HUES6 (cell line): ENCODE measurements around the gene CABP1.

Experiments used
- H3K27ac ChIP-seq: 2 replicates; pipeline ENCODE4 v1.7.0; 2013; ENCODE audit warnings: low read depth, mild to moderate bottlenecking, low read length, inconsistent platforms
- H3K27me3 ChIP-seq: 2 replicates; pipeline ENCODE4 v1.6.1; 2013; ENCODE audit warnings: low read length; ENCODE audit not compliant: control insufficient read depth, insufficient read depth
- H3K36me3 ChIP-seq: 2 replicates; pipeline ENCODE4 v1.6.1; 2013; ENCODE audit warnings: low read length; ENCODE audit not compliant: control insufficient read depth, insufficient read depth
- H3K4me1 ChIP-seq: 2 replicates; pipeline ENCODE4 v1.6.1; 2013; ENCODE audit warnings: low read length; ENCODE audit not compliant: control insufficient read depth, insufficient read depth
- H3K4me3 ChIP-seq: 2 replicates; pipeline ENCODE4 v1.5.1; 2013; ENCODE audit warnings: low read depth, low read length
- H3K9ac ChIP-seq: one replicate; pipeline ENCODE4 v1.6.1; 2013; ENCODE audit warnings: mild to moderate bottlenecking, low read length
- H3K9me3 ChIP-seq: 2 replicates; pipeline ENCODE4 v1.6.1; 2013; ENCODE audit warnings: low read depth, low read length; ENCODE audit not compliant: control insufficient read depth, insufficient read depth

The CABP1 gene

DNA sequence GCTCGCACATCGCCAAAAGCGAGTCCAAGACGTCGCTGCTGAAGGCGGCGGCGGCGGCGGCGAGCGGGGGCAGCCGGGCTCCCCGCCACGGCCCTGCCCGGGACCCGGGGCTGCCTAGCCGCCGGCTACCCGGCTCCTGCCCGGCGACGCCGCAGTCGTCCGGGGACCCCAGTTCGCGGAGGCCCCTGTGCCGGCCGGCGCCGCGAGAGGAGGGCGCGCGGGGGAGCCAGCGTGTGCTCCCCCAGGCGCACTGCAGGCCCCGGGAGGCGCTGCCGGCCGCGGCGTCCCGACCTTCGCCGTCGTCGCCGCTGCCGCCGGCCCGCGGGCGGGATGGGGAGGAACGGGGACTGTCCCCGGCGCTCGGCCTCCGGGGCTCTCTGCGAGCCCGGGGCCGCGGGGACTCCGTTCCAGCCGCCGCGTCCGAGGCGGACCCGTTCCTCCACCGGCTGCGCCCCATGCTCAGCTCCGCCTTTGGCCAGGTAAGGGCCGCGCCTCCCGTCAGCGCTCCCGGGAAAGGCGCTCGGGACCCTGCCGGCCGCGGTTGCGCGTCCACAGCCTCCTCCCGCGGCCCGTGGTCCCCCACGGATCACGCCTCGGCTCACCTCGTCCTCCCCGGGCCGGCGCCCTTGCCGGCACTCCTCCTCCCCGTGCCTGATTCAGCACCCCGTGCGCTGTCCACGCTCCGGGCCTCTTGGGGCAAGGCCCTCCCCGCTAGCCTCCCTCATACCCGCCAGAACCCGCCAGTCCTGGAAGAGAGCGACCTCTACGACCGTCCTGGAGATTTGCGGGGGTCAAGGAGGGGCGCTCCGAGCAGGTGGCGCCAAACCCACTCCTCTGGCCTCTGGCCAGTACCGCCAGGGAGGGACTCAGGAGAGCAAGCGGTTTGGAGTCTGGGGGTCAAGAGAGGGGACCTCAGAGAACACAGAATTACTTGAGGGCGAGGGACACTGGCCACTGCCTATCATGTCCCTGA lies 721 bp downstream of the CABP1 start:
- H3K9me3 ChIP-seq = no peaks in the 10 kb centered on the region
- H3K9ac ChIP-seq = peak overlapping the region; percentile 40
- H3K4me1 ChIP-seq = peaks cover 10% of the 10 kb centered on the region
- peak overlapping the region; percentile 59 for H3K4me3 ChIP-seq
- no peak overlapping the region for H3K27ac ChIP-seq
- H3K27me3 ChIP-seq = peaks cover 56% of the 10 kb centered on the region
- no peaks in the 10 kb centered on the region for H3K36me3 ChIP-seq

DNA sequence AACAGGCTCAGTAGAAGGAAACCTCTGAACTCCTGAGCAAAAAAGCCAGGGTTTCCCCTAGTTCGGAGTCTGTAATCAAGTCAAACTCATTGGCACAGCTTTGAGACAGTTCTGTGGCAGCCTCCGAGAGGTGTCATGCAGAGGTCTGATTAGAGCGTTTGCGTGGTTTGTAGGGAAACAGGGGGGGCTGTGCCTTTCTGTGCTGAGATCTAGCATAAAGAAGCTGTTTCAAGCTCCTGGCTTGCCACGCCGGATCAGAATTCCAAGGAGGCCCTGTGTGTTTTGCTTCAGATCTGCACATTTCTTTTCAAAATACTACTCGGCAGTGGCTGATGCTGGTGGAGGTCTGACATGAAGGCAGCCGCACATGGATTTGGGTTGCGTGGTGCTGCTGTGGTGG lies 1.7 kb downstream of the CABP1 start:
- H3K36me3 ChIP-seq = no peaks in the 10 kb centered on the region
- H3K4me1 ChIP-seq = peaks cover 10% of the 10 kb centered on the region
- no peak overlapping the region for H3K9ac ChIP-seq
- H3K4me3 ChIP-seq = no peak overlapping the region
- no peak overlapping the region for H3K27ac ChIP-seq
- peaks cover 57% of the 10 kb centered on the region for H3K27me3 ChIP-seq
- H3K9me3 ChIP-seq = no peaks in the 10 kb centered on the region

DNA sequence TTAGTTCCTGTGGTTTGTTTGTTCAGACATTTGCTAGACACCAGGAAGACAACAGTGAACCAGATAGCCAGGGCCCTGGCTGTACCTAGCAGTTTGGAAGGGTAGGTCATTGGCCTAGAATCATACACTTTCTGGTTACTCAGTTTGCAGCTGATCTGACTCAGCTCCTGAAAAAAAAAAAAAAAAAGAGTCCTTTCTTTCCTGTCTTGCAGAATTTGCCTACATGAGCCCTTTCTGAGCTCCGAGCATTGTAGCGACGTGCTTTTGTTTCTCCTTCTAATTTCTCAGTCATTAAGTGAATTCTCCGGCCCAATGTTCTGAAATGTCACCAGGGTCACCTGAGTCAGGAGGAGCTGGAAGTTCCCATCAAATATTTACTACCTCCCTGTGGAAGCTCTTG lies 2.4 kb downstream of the CABP1 start:
- Histone ChIP-seq H3K9me3 (no peaks in the 10 kb centered on the region), H3K36me3 (no peaks in the 10 kb centered on the region), H3K27me3 (peaks cover 57% of the 10 kb centered on the region)

DNA sequence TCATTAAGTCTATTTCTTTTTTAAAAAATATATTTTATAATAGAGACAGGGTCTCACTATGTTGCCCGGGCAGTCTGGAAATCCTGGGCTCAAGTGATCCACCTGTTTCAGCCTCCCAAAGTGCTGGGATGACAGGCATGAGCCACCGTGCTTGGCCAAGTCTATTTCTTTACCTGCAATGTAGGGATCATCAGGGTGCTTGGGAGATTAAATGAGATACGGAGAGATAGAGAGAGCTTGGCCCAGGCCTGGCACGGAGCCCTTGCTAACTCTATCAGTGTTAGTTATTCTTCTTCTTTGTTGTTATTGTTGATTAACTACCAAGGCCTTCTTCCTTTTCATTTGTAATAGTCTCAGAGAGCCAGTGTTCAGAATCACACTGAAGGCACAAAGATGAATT lies 3.1 kb downstream of the CABP1 start:
- H3K4me1 ChIP-seq = peaks cover 10% of the 10 kb centered on the region
- H3K9me3 ChIP-seq = no peaks in the 10 kb centered on the region
- no peak overlapping the region for H3K4me3 ChIP-seq
- H3K9ac ChIP-seq = no peak overlapping the region
- H3K36me3 ChIP-seq = no peaks in the 10 kb centered on the region
- no peak overlapping the region for H3K27ac ChIP-seq
- peaks cover 57% of the 10 kb centered on the region for H3K27me3 ChIP-seq

More for the DNA sequence above, 2.4 kb downstream of the CABP1 start:
- no peak overlapping the region for H3K27ac ChIP-seq
- H3K4me3 ChIP-seq = no peak overlapping the region
- peaks cover 10% of the 10 kb centered on the region for H3K4me1 ChIP-seq
- H3K9ac ChIP-seq = no peak overlapping the region

DNA sequence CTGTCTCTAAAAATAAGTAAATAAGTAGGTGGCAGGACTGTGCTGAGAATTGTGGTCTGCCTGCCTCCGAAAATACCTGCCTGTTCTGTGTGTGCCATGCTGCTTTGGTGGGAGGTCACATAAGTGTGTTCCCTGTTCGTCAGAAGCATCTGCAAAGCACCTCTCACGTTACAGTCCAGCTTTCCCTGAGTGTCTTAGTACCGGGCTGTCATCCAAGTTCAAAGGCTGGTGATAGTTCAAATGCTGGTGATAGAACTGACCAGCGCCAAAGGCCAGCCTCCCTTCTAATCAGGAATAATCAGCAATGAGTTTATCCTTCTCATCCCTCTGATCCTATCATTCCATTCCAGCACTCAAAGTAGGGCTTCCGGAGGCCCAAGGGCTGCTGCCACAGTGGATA lies 5.6 kb downstream of the CABP1 start:
- Histone ChIP-seq H3K4me3 (no peak overlapping the region), H3K27ac (no peak overlapping the region), H3K9ac (no peak overlapping the region), H3K36me3 (no peaks in the 10 kb centered on the region), H3K27me3 (peaks cover 51% of the 10 kb centered on the region), H3K4me1 (peaks cover 22% of the 10 kb centered on the region), H3K9me3 (no peaks in the 10 kb centered on the region)

DNA sequence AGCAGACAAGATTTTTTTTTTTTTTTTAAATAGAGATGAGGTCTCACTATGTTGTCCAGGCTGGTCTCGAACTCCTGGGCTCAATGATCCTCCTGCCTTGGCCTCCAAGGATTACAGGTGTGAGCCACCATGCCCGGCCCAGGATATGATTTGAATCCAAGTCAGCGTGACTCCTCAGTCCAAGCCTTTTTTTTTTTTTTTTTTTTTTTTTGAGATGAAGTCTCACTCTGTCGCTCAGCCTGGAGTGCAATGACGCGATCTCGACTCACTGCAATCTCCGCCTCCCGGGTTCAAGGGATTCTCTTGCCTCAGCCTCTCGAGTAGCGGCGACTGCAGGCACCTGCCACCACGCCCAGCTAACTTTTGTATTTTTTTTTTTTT lies 6.9 kb downstream of the CABP1 start:
- Histone ChIP-seq H3K4me1 (peaks cover 26% of the 10 kb centered on the region), H3K4me3 (no peak overlapping the region), H3K27me3 (peaks cover 38% of the 10 kb centered on the region), H3K9ac (no peak overlapping the region), H3K27ac (no peak overlapping the region), H3K9me3 (no peaks in the 10 kb centered on the region), H3K36me3 (no peaks in the 10 kb centered on the region)

DNA sequence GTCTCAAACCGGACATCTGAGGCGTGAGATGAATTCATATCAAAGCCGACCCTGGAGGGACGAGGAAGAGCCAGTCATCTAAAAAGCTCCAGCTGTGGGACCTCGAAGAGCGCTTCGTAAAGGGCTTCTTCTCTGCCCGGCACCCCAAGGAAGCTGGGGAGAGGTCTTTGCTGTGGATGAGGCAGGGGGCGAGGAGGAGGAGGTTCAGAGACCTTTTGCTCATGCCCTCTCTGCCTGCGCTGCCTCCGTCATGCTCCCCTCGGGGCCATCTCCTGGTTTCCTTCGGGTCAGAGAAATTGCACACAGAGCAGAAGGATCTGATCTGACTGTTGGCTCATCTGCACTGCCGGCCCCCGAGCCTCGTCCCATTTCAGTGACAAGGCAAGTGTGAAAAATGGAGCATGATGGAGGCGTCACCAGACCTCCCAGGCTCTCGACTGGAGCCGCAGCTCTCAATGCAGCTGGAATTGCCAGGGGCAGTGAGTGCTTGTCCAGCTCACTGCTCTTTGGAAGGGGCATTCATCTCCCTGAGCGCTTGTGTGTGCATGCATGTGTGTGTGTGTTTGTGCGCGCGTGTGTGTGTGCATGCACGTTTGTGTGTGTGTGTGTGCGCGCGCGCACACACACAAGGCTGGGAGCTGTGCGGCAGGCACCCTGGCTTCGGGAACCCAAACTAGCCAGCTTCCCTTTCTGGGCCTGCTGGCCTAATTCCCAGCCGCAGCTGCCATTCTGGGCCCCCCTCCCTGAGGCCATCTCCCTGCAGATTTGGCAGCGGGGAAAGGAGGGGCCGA lies 9.2 kb downstream of the CABP1 start:
- Histone ChIP-seq H3K4me1 (peaks cover 30% of the 10 kb centered on the region), H3K27me3 (peaks cover 16% of the 10 kb centered on the region; the same call in 1 of the 2 replicates), H3K27ac (no peak overlapping the region), H3K9me3 (no peaks in the 10 kb centered on the region), H3K36me3 (no peaks in the 10 kb centered on the region), H3K9ac (no peak overlapping the region), H3K4me3 (peak overlapping the region; percentile 62)

DNA sequence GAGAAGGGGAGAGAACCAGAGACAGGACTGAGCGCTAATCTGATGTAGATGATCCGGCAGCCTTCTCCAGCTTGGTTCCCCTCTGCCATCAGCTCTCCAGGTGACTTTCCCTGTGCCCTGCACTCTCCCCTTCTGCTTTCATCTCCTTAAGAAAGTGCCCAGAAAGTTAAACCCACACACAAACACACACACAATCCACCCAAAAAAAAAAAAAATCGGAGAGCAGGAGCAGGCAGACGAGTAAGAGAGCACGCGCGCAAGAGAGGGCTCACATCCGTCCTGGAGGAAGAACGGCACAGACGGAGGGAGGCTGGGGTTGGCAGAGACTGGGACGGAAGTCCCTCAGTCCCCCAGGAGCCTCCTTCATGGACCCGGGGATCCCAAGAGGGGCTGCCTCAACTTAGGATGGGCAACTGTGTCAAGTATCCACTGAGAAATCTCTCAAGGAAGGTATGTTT lies 9.8 kb downstream of the CABP1 start:
- H3K27ac ChIP-seq = no peak overlapping the region
- peaks cover 30% of the 10 kb centered on the region for H3K4me1 ChIP-seq
- H3K9ac ChIP-seq = no peak overlapping the region
- H3K36me3 ChIP-seq = no peaks in the 10 kb centered on the region
- peaks cover 11% of the 10 kb centered on the region; the same call in 1 of the 2 replicates for H3K27me3 ChIP-seq
- no peaks in the 10 kb centered on the region for H3K9me3 ChIP-seq
- no peak overlapping the region for H3K4me3 ChIP-seq

DNA sequence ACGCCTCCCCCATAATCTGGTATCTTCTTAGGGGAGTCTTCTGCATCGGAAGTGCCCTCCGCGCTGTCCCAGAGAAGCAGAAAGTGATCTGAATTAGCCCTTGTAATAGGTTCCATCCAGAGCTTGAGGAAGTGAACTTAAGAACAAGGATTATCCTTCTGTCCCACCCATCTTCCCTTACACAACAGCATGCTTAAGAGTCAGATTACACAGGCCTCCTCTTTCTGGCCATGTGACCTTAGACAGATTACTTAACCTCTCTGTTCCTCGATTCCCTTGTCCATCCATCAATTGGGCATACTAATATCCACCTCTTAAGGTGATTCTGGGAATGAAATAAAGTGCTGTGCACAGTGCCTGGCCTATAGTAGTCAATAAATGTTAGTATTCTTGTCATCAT lies 11.4 kb downstream of the CABP1 start:
- no peaks in the 10 kb centered on the region for H3K36me3 ChIP-seq
- H3K27me3 ChIP-seq = peaks cover 5% of the 10 kb centered on the region; the same call in 1 of the 2 replicates
- H3K9ac ChIP-seq = no peak overlapping the region
- H3K9me3 ChIP-seq = no peaks in the 10 kb centered on the region
- H3K27ac ChIP-seq = no peak overlapping the region
- H3K4me3 ChIP-seq = no peak overlapping the region
- peaks cover 30% of the 10 kb centered on the region for H3K4me1 ChIP-seq

DNA sequence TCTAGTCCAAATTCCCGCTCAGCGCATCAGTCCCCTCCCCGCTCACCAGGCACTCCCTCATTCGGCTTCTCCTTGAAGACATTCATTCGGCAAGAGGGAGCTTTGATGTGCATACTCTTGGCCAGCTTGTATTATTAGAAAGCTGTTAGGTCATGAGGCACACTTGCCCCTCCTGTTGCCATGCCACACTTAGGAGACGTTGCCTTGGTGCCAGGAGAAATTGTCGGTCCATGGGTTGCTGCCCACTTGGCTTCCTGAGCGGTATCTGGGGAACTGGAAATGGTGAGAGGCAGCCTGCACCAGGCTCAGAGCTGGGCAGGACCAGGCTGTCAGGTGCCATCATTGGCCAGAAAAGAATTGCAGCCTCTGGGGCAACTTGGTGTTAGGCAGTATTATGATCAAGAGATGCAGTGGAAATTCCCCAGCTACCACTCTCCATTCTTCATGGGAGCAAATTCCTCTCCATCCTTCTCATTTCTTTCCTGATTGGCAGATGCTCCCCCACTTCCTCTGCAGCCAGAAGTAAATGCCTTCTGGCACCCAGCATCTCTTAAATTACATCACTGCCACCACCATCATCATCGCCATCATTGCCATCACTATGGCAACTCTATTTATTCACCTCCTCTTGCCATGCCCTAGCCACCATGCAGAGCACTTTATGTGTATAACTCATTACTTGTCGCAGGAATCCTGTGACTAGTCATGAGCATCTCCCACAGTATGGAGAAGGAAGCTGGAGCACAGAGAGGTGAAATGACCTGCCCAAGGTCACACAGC lies 12.4 kb downstream of the CABP1 start:
- Histone ChIP-seq H3K27ac (no peak overlapping the region), H3K36me3 (no peaks in the 10 kb centered on the region), H3K27me3 (peaks cover 5% of the 10 kb centered on the region; the same call in 1 of the 2 replicates)

More for the DNA sequence above, 12.4 kb downstream of the CABP1 start:
- Histone ChIP-seq H3K4me3 (no peak overlapping the region), H3K9me3 (no peaks in the 10 kb centered on the region), H3K4me1 (peaks cover 30% of the 10 kb centered on the region), H3K9ac (no peak overlapping the region)
